Peyer's patch (tissue), 4 donors: ENCODE data around the gene RAB11FIP4.

Experiments
- POLR2A ChIP-seq, 2 donors: fragments of 450-650 bp; IDR thresholded peaks; one replicate each; pipeline ENCODE4 v1.5.1; 2017; ENCODE audit warnings: antibody characterized with exemption in 2 of 2, mild to moderate bottlenecking in 2 of 2, moderate library complexity in 2 of 2
- TF ChIP-seq, protein P1 (sequence below), 6 experiments: fragments of 450-650 bp in 4 of 6; fragments of 200-600 bp in 2 of 6; sonication (generic) in 1 of 6; IDR thresholded peaks; one replicate each; pipeline ENCODE4 v1.5.1; 2017 to 2019; ENCODE audit warnings: antibody characterized with exemption in 6 of 6, mild to moderate bottlenecking in 3 of 6, moderate library complexity in 1 of 6

DNA sequence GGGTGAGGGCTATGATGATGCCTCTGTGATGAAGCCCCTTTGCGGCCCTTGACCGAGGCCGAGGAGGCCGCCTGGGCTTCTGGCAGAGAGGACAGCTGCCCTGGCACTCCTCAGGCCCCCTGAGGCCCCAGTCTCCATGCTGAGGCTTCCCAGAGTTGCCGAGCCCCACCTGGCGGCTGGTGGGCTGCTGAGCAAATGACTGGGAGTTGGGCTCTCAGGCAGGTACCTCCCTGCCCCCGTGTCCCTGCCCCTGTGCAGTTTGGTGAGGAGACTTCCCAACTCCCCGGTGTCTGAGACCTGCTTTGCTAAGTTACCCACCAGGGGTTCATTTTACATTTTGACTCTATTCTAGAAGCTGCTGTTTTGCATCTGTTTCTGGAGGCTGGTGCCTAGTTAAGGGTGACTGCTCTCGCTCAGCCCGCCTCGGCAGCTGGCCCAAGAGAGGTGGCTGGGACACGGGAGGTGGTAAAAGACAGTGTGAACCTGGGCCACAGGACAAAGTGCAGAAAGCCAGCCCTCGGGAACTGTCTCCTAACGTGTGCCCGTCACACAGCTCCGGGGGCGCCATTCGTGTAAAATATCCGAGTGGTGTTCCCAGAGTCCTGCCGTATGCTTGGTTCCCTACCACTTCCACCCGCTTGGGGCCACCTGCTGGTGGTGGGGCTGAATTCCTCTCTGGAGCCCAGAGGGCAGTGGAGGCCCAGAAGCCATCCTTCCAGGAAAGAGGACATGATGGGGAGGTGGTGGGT, 134.5 kb downstream of the RAB11FIP4 start:
- TF ChIP-seq, protein P1, sequence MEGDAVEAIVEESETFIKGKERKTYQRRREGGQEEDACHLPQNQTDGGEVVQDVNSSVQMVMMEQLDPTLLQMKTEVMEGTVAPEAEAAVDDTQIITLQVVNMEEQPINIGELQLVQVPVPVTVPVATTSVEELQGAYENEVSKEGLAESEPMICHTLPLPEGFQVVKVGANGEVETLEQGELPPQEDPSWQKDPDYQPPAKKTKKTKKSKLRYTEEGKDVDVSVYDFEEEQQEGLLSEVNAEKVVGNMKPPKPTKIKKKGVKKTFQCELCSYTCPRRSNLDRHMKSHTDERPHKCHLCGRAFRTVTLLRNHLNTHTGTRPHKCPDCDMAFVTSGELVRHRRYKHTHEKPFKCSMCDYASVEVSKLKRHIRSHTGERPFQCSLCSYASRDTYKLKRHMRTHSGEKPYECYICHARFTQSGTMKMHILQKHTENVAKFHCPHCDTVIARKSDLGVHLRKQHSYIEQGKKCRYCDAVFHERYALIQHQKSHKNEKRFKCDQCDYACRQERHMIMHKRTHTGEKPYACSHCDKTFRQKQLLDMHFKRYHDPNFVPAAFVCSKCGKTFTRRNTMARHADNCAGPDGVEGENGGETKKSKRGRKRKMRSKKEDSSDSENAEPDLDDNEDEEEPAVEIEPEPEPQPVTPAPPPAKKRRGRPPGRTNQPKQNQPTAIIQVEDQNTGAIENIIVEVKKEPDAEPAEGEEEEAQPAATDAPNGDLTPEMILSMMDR (IDR thresholded peaks at IDR 0.05), result peak in 2 of 6 experiments; percentile 19 to 20
- no peak for TF ChIP-seq POLR2A (IDR thresholded peaks at IDR 0.05)
